ENCODE measurements around the gene PCSK6. TPM values are rescaled to one million over a fixed set of nuclear protein-coding genes. Genes with fewer than 3 reads are reported as not detected.
"Not testable (repeated sequence)": the region's sequence is repeated elsewhere in the genome, so short reads cannot be mapped to it uniquely, and the experiment has no call there.

Gene PCSK6
- total RNA-seq, 1 donor from 2014 or later = 0.40 TPM

DNA sequence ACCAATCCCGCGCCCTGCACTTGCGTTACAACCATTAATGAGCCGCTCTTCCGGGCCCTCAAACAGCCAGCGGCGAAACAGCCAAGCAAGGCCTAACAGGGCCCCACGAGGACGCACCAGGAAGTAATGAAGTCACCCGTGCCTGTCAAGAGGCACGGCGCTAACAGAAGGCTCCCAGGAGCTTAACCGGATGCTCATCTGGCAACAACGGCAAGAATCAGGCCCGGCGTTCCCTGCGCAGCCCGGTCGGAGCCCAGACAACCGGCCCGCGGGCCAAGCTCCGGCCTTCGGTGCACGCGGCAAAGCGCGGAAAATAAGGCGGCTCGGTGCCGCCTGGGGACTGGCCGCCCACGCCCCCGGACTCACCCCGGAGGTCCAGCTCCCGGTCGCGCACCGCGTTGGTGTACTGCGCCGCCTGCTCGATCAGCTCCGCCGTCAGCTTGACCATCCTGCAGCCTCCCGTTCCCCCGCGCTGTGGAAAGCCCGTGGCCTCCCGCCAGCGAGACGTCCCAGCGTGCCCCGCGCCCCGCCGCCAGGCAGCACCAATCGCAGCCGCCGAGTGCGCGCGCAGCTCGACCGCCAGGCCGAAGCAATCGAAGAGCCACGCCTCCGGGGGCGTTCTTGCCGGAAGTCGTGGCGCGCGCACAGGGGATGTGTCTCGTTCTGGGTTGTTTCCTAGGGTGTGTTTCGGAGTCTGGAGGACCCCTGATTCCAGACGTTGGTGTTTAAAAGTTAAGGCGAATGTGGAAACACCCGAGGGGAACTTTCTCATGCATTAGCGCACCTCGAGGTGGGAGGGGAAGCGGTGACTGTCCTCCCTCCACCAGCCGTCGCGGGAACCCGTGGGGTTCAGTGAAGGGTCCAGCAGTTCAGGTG is 194.5 kb downstream of the PCSK6 start, which contains the start of gene SNRPA1:
Gene SNRPA1, minus strand, starts transcription at position 518 of the 876 bp plus-strand sequence. Its CDS starts 70 bp downstream, at position 448.
- TF ChIP-seq, protein P1, sequence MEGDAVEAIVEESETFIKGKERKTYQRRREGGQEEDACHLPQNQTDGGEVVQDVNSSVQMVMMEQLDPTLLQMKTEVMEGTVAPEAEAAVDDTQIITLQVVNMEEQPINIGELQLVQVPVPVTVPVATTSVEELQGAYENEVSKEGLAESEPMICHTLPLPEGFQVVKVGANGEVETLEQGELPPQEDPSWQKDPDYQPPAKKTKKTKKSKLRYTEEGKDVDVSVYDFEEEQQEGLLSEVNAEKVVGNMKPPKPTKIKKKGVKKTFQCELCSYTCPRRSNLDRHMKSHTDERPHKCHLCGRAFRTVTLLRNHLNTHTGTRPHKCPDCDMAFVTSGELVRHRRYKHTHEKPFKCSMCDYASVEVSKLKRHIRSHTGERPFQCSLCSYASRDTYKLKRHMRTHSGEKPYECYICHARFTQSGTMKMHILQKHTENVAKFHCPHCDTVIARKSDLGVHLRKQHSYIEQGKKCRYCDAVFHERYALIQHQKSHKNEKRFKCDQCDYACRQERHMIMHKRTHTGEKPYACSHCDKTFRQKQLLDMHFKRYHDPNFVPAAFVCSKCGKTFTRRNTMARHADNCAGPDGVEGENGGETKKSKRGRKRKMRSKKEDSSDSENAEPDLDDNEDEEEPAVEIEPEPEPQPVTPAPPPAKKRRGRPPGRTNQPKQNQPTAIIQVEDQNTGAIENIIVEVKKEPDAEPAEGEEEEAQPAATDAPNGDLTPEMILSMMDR (IDR thresholded peaks at IDR 0.05) = no peak
- Mint-ChIP-seq H3K4me1 (ENCODE audit: low read depth) (peaks cover 41% of the 10 kb centered on the region), H3K4me3 (ENCODE audit: unreplicated experiment) (peak within 1 kb of the TSS; percentile 89), H3K27ac (ENCODE audit: unreplicated experiment) (peak within 1 kb of the TSS; percentile 97), H3K36me3 (ENCODE audit: low read depth) (no peaks in the 10 kb centered on the region), H3K27me3 (ENCODE audit: low read depth) (no peaks in the 10 kb centered on the region), H3K9me3 (ENCODE audit: low read depth) (no peaks in the 10 kb centered on the region)
- DNase-seq (ENCODE audit: low spot score) = peak; percentile 100

DNA sequence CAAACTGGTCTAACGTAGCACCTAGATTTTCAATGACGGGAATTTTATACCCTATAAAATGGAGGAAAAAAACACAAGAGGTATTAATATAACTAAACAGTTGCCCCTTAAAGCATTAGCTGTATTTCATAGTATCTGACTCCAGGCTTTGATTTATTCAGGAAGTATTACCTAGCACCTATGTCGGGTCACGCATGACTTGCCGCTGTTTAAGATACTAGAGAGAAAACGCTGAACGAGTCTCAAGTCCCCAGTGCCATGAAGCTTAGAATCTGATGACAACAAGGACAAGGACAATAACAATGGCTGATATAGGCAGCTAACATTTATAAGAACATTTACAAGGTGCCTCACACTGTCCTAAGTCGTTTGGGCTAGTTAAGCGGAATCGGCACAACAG is 196.4 kb downstream of the PCSK6 start:
- DNase-seq (ENCODE audit: low spot score) = no peak
- peaks cover 2% of the 10 kb centered on the region for H3K36me3 Mint-ChIP-seq (ENCODE audit: low read depth)
- H3K4me1 Mint-ChIP-seq (ENCODE audit: low read depth) = peaks cover 40% of the 10 kb centered on the region
- H3K9me3 Mint-ChIP-seq (ENCODE audit: low read depth) = no peaks in the 10 kb centered on the region
- H3K27me3 Mint-ChIP-seq (ENCODE audit: low read depth) = no peaks in the 10 kb centered on the region
- TF ChIP-seq, protein P1 (IDR thresholded peaks at IDR 0.05) = no peak
- peak overlapping the region; percentile 97 for H3K27ac Mint-ChIP-seq (ENCODE audit: unreplicated experiment)
- H3K4me3 Mint-ChIP-seq (ENCODE audit: unreplicated experiment) = peak overlapping the region; percentile 89

DNA sequence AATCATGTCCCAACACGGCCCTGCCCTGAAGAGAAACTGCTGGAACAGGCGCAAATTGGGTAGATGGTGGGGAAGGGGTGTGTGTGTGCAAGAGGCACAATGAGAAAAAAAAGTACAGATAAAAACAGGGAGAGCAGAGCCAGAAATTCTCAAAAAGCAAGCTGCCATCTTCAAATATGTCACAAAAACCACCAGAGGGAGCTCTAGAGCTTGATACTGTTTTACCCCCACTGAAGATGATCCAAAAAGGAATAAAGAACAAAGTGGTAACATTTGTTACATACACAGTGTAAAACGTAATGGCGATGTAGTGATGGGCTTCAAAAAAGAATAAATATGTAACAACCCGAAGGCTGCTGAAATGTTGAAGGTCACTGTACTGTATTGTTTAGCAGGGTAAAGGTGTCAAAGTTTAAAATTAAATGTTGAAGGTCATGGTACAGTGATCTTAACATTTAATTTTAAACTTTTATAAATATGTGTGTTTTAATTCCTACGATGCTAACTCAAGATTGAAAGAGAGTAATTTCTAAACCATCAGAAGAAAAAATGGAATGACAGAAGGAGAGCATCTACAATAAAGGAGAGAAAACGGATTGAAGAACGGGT is 200.5 kb downstream of the PCSK6 start:
- no peak for DNase-seq (ENCODE audit: low spot score)
- peaks cover 11% of the 10 kb centered on the region for H3K36me3 Mint-ChIP-seq (ENCODE audit: low read depth)
- no peaks in the 10 kb centered on the region for H3K27me3 Mint-ChIP-seq (ENCODE audit: low read depth)
- H3K4me1 Mint-ChIP-seq (ENCODE audit: low read depth) = peaks cover 21% of the 10 kb centered on the region
- peak overlapping the region; percentile 34 for H3K27ac Mint-ChIP-seq (ENCODE audit: unreplicated experiment)
- TF ChIP-seq, protein P1 (IDR thresholded peaks at IDR 0.05) = peak; percentile 86
- no peak overlapping the region for H3K4me3 Mint-ChIP-seq (ENCODE audit: unreplicated experiment)
- H3K9me3 Mint-ChIP-seq (ENCODE audit: low read depth) = no peaks in the 10 kb centered on the region

DNA sequence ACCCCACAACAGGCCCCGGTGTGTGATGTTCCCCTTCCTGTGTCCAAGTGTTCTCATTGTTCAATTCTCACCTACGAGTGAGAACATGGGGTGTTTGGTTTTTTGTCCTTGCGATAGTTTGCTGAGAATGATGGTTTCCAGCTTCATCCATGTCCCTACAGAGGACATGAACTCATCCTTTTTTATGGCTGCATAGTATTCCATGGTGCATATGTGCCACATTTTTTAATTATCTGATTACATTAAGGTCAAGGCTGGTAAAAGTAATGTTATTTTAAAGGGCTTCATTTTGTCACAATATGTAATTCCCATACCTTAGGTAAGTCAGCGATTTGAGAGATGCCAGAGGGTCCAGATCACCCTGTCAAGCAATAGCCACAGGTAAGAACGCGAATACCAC is 202.2 kb downstream of the PCSK6 start:
- H3K4me1 Mint-ChIP-seq (ENCODE audit: low read depth); H3K27ac Mint-ChIP-seq (ENCODE audit: unreplicated experiment); H3K4me3 Mint-ChIP-seq (ENCODE audit: unreplicated experiment): not testable (repeated sequence)

DNA sequence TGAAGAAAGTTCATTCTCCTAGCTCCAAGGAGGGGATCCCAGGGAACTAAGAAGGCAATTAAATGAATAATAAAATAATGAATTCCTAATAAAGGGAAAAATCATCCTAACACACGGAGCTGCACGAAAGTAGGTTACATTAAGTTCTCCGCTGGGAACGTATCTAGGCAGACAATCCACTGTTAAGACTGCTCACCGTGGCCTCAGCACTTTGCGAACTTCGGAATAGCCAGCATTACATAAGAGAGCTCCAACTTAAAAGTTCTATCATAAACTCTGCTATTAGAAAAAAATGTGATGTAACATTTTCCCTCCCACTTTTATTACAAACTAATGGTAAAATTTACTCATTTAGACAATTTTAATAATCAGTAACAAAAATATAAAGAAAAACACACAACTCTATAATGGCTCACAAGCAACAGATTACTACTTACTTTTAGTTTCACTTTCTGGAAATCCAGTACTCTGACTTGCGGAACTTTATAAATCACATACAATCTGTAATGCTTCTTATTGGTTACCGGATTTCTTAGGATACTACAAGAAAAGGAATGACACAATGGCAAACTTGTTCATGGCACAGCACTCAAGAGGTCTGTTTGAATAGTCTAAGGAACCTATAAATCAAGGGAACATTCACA is 202.9 kb downstream of the PCSK6 start:
- H3K36me3 Mint-ChIP-seq (ENCODE audit: low read depth) = peaks cover 17% of the 10 kb centered on the region
- no peaks in the 10 kb centered on the region for H3K27me3 Mint-ChIP-seq (ENCODE audit: low read depth)
- TF ChIP-seq, protein P1 (IDR thresholded peaks at IDR 0.05) = no peak
- no peak overlapping the region for H3K4me3 Mint-ChIP-seq (ENCODE audit: unreplicated experiment)
- H3K4me1 Mint-ChIP-seq (ENCODE audit: low read depth) = peaks cover 1% of the 10 kb centered on the region
- peak overlapping the region; percentile 22 for H3K27ac Mint-ChIP-seq (ENCODE audit: unreplicated experiment)
- no peak for DNase-seq (ENCODE audit: low spot score)
- H3K9me3 Mint-ChIP-seq (ENCODE audit: low read depth) = no peaks in the 10 kb centered on the region

More for the DNA sequence above, 202.2 kb downstream of the PCSK6 start:
- DNase-seq (ENCODE audit: low spot score); H3K27me3 Mint-ChIP-seq (ENCODE audit: low read depth); H3K9me3 Mint-ChIP-seq (ENCODE audit: low read depth): not testable (repeated sequence)
- H3K36me3 Mint-ChIP-seq (ENCODE audit: low read depth) = peaks cover 16% of the 10 kb centered on the region
